Neural cell (in vitro differentiated cells): ENCODE data around the gene BEND7.

Experiments used
- EP300 ChIP-seq: fragments of 450-650 bp; conservative IDR thresholded peaks from 2 replicates; pipeline ENCODE4 v1.6.1; 2014; ENCODE audit warnings: antibody characterized with exemption, mild to moderate bottlenecking, moderate library complexity; ENCODE audit not compliant: poor library complexity, severe bottlenecking
- EZH2 ChIP-seq: fragments of 200-600, 300-800 bp; shearing (Covaris generic), sonication (generic); IDR thresholded peaks from 2 replicates; pipeline ENCODE4 v1.6.1; 2014; ENCODE audit warnings: antibody characterized with exemption, low read length, borderline replicate concordance, mild to moderate bottlenecking; ENCODE audit not compliant: insufficient read depth, poor library complexity, severe bottlenecking
- MXI1 ChIP-seq: fragments of 450-650 bp; conservative IDR thresholded peaks from 2 replicates; pipeline ENCODE4 v1.6.1; 2014; ENCODE audit warnings: antibody characterized with exemption, mild to moderate bottlenecking; ENCODE audit not compliant: poor library complexity, severe bottlenecking
- POLR2AphosphoS5 ChIP-seq: IDR thresholded peaks from 2 replicates; pipeline ENCODE4 v1.6.1; 2012
- TF ChIP-seq, protein P1 (sequence below): IDR thresholded peaks from 2 replicates; pipeline ENCODE4 v1.6.1; 2012; ENCODE audit warnings: borderline replicate concordance
- TF ChIP-seq, protein P2 (sequence below): fragments of 450-650 bp; IDR thresholded peaks from 2 replicates; pipeline ENCODE4 v1.5.1; 2014; ENCODE audit warnings: antibody characterized with exemption, mild to moderate bottlenecking, moderate library complexity; ENCODE audit not compliant: poor library complexity, severe bottlenecking

DNA sequence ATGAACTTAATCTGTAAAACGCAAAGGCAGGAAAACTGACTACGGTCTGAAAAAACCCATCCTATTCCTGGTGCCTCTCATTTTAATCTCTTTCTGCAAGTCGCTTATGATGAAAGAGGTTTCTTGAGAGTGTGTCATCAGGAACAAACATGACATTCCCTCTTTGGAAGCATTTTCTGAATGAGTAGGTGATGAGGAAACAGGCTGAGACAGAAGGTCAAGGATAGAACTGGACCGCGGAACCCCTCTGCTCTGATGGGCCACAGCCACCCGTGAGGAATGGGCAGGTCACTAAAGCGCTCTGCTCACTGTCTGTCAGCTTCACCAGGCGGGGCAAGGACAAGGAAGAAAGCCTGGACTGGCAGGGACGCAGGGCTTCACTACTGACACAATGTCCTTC, 28.6 kb downstream of the BEND7 start:
- TF ChIP-seq EP300 (no peak), MXI1 (no peak), POLR2AphosphoS5 (no peak), EZH2 (no peak)
- TF ChIP-seq, protein P1, sequence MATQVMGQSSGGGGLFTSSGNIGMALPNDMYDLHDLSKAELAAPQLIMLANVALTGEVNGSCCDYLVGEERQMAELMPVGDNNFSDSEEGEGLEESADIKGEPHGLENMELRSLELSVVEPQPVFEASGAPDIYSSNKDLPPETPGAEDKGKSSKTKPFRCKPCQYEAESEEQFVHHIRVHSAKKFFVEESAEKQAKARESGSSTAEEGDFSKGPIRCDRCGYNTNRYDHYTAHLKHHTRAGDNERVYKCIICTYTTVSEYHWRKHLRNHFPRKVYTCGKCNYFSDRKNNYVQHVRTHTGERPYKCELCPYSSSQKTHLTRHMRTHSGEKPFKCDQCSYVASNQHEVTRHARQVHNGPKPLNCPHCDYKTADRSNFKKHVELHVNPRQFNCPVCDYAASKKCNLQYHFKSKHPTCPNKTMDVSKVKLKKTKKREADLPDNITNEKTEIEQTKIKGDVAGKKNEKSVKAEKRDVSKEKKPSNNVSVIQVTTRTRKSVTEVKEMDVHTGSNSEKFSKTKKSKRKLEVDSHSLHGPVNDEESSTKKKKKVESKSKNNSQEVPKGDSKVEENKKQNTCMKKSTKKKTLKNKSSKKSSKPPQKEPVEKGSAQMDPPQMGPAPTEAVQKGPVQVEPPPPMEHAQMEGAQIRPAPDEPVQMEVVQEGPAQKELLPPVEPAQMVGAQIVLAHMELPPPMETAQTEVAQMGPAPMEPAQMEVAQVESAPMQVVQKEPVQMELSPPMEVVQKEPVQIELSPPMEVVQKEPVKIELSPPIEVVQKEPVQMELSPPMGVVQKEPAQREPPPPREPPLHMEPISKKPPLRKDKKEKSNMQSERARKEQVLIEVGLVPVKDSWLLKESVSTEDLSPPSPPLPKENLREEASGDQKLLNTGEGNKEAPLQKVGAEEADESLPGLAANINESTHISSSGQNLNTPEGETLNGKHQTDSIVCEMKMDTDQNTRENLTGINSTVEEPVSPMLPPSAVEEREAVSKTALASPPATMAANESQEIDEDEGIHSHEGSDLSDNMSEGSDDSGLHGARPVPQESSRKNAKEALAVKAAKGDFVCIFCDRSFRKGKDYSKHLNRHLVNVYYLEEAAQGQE: no peak
- TF ChIP-seq, protein P2, sequence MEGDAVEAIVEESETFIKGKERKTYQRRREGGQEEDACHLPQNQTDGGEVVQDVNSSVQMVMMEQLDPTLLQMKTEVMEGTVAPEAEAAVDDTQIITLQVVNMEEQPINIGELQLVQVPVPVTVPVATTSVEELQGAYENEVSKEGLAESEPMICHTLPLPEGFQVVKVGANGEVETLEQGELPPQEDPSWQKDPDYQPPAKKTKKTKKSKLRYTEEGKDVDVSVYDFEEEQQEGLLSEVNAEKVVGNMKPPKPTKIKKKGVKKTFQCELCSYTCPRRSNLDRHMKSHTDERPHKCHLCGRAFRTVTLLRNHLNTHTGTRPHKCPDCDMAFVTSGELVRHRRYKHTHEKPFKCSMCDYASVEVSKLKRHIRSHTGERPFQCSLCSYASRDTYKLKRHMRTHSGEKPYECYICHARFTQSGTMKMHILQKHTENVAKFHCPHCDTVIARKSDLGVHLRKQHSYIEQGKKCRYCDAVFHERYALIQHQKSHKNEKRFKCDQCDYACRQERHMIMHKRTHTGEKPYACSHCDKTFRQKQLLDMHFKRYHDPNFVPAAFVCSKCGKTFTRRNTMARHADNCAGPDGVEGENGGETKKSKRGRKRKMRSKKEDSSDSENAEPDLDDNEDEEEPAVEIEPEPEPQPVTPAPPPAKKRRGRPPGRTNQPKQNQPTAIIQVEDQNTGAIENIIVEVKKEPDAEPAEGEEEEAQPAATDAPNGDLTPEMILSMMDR: no peak
